ENCODE results near the gene RAB6A.

Gene RAB6A

GRCh38 chr11:73729594-73730206 lies 31.2 kb downstream of the RAB6A start:
- H3K4me3 ChIP-seq (IDR thresholded peaks at IDR 0.05; ENCODE audit: insufficient read depth, low read depth, low read length): no peak overlapping the region
- peak; percentile 76 for TF ChIP-seq CTCF (conservative IDR thresholded peaks at IDR 0.05; ENCODE audit: low read depth, low read length)
- H4K20me1 ChIP-seq (ENCODE audit: insufficient read depth): no peaks in the 10 kb centered on the region
- peaks cover 19% of the 10 kb centered on the region for H3K4me1 ChIP-seq (ENCODE audit: low read depth, poor library complexity, severe bottlenecking)
- no peak overlapping the region for H2AFZ ChIP-seq (ENCODE audit: low read depth)
- H3K27ac ChIP-seq: no peak overlapping the region; the same call in 1 of the 2 replicates
- H3K36me3 ChIP-seq (ENCODE audit: insufficient read depth): no peaks in the 10 kb centered on the region
- H3K9ac ChIP-seq: no peak overlapping the region
- H3K27me3 ChIP-seq (ENCODE audit: insufficient read depth, low read depth): no peaks in the 10 kb centered on the region
- peak overlapping the region; percentile 14; the same call in 1 of the 2 replicates for H3K4me2 ChIP-seq
- H3K79me2 ChIP-seq (ENCODE audit: insufficient read depth, low read depth): peaks cover 13% of the 10 kb centered on the region; the same call in 1 of the 2 replicates

GRCh38 chr11:73728000-73728399 lies 32.9 kb downstream of the RAB6A start:
- Histone ChIP-seq H3K79me2 (ENCODE audit: insufficient read depth, low read depth) (no peaks in the 10 kb centered on the region; the same call in 1 of the 2 replicates), H3K27me3 (ENCODE audit: insufficient read depth, low read depth) (no peaks in the 10 kb centered on the region), H2AFZ (ENCODE audit: low read depth) (no peak overlapping the region), H3K9ac (no peak overlapping the region), H3K36me3 (ENCODE audit: insufficient read depth) (no peaks in the 10 kb centered on the region), H3K4me2 (no peak overlapping the region), H3K27ac (no peak overlapping the region), H4K20me1 (ENCODE audit: insufficient read depth) (no peaks in the 10 kb centered on the region), H3K4me3 (IDR thresholded peaks at IDR 0.05; ENCODE audit: insufficient read depth, low read depth, low read length) (no peak overlapping the region), H3K4me1 (ENCODE audit: low read depth, poor library complexity, severe bottlenecking) (peaks cover 18% of the 10 kb centered on the region)
- no peak for TF ChIP-seq CTCF (conservative IDR thresholded peaks at IDR 0.05; ENCODE audit: low read depth, low read length)

GRCh38 chr11:73726825-73727224 lies 34.0 kb downstream of the RAB6A start:
- no peak overlapping the region for H3K27ac ChIP-seq
- H3K9ac ChIP-seq: no peak overlapping the region
- H3K27me3 ChIP-seq (ENCODE audit: insufficient read depth, low read depth): no peaks in the 10 kb centered on the region
- H3K4me3 ChIP-seq (IDR thresholded peaks at IDR 0.05; ENCODE audit: insufficient read depth, low read depth, low read length): no peak overlapping the region
- H3K36me3 ChIP-seq (ENCODE audit: insufficient read depth): no peaks in the 10 kb centered on the region
- no peak overlapping the region for H2AFZ ChIP-seq (ENCODE audit: low read depth)
- H3K79me2 ChIP-seq (ENCODE audit: insufficient read depth, low read depth): no peaks in the 10 kb centered on the region; the same call in 1 of the 2 replicates
- no peak overlapping the region for H3K4me2 ChIP-seq
- no peaks in the 10 kb centered on the region for H4K20me1 ChIP-seq (ENCODE audit: insufficient read depth)
- no peak for TF ChIP-seq CTCF (conservative IDR thresholded peaks at IDR 0.05; ENCODE audit: low read depth, low read length)
- peaks cover 18% of the 10 kb centered on the region for H3K4me1 ChIP-seq (ENCODE audit: low read depth, poor library complexity, severe bottlenecking)

- Histone ChIP-seq H3K27me3 (ENCODE audit: insufficient read depth, low read depth) (no peaks in the 10 kb centered on the region), H2AFZ (ENCODE audit: low read depth) (no peak overlapping the region), H3K4me2 (no peak overlapping the region), H3K36me3 (ENCODE audit: insufficient read depth) (no peaks in the 10 kb centered on the region), H3K79me2 (ENCODE audit: insufficient read depth, low read depth) (no peaks in the 10 kb centered on the region), H4K20me1 (ENCODE audit: insufficient read depth) (no peaks in the 10 kb centered on the region), H3K9ac (no peak overlapping the region), H3K27ac (no peak overlapping the region), H3K4me3 (IDR thresholded peaks at IDR 0.05; ENCODE audit: insufficient read depth, low read depth, low read length) (no peak overlapping the region), H3K4me1 (ENCODE audit: low read depth, poor library complexity, severe bottlenecking) (peaks cover 9% of the 10 kb centered on the region)
- TF ChIP-seq CTCF (conservative IDR thresholded peaks at IDR 0.05; ENCODE audit: low read depth, low read length): no peak
These were observed 43.7 kb downstream of the RAB6A start for GRCh38 chr11:73717136-73717535.
